HepG2 (cell line): Measurements from ENCODE around the gene NPC2. TPM values are rescaled to one million over a fixed set of nuclear protein-coding genes. Genes with fewer than 3 reads are reported as not detected.

ENCODE experiments used
- ATF1 ChIP-seq: IDR thresholded peaks from 2 replicates; pipeline ENCODE4 v1.6.1; 2016; ENCODE audit warnings: mild to moderate bottlenecking, control low read depth
- ATM ChIP-seq: fragments of 450-650 bp; IDR thresholded peaks from 2 replicates; pipeline ENCODE4 v1.7.1; 2017; ENCODE audit warnings: mild to moderate bottlenecking, borderline replicate concordance
- BORCS8-MEF2B ChIP-seq: sonication (generic); formaldehyde crosslinking; IDR thresholded peaks from 2 replicates; pipeline ENCODE4 v1.8.0; 2022; ENCODE audit warnings: mild to moderate bottlenecking, missing genetic modification reagents
- CHCHD3 ChIP-seq: sonication (generic); formaldehyde crosslinking; IDR thresholded peaks from 2 replicates; pipeline ENCODE4 v1.8.0; 2022; ENCODE audit warnings: mild to moderate bottlenecking, missing genetic modification reagents, moderate library complexity
- FOXM1 ChIP-seq: sonication (generic); formaldehyde crosslinking; IDR thresholded peaks from 2 replicates; pipeline ENCODE4 v1.5.0; 2020; ENCODE audit warnings: missing genetic modification reagents
- HBP1 ChIP-seq: IDR thresholded peaks from 2 replicates; pipeline ENCODE4 v1.6.1; 2016; ENCODE audit warnings: low read depth, control low read depth
- KDM4B ChIP-seq: sonication (generic); formaldehyde crosslinking; IDR thresholded peaks from 2 replicates; pipeline ENCODE4 v1.4.0; 2020; ENCODE audit warnings: missing genetic modification reagents
- NAIF1 ChIP-seq: sonication (generic); formaldehyde crosslinking; IDR thresholded peaks from 2 replicates; pipeline ENCODE4 v1.5.0; 2020; ENCODE audit warnings: mild to moderate bottlenecking, missing genetic modification reagents, borderline replicate concordance
- NCOA5 ChIP-seq: sonication (generic); formaldehyde crosslinking; IDR thresholded peaks from 2 replicates; pipeline ENCODE4 v1.4.0; 2020; ENCODE audit warnings: missing genetic modification reagents
- NFYC ChIP-seq: IDR thresholded peaks from 2 replicates; pipeline ENCODE4 v1.6.1; 2016; ENCODE audit warnings: missing genetic modification reagents, missing compliant biosample characterization
- SIN3B ChIP-seq: fragments of 150-350 bp; IDR thresholded peaks from 2 replicates; pipeline ENCODE4 v1.6.1; 2014; ENCODE audit warnings: low read length
- TOPORS ChIP-seq: sonication (generic); formaldehyde crosslinking; IDR thresholded peaks from 2 replicates; pipeline ENCODE4 v1.8.0; 2023; ENCODE audit warnings: mild to moderate bottlenecking, missing genetic modification reagents
- ZBTB2 ChIP-seq: sonication (generic); formaldehyde crosslinking; IDR thresholded peaks from 2 replicates; pipeline ENCODE4 v1.8.0; 2022; ENCODE audit warnings: low read depth, missing genetic modification reagents
- ZNF12 ChIP-seq: sonication (generic); formaldehyde crosslinking; IDR thresholded peaks from 2 replicates; pipeline ENCODE4 v1.5.0; 2020; ENCODE audit warnings: missing genetic modification reagents
- ZNF143 ChIP-seq: sonication (generic); formaldehyde crosslinking; IDR thresholded peaks from 2 replicates; pipeline ENCODE4 v1.4.0; 2020; ENCODE audit warnings: missing genetic modification reagents
- polyA plus RNA-seq, 8 experiments: library from polyadenylated mRNA; depleted of rRNA in 3 of 8; stranded (reverse) in 7 of 8; unstranded in 1 of 8; fragments of >200 nt; fragmentation: Illumina TruSeq in 4 of 8; extraction: Trizol in 4 of 8; gene quantifications; 2 replicates each; pipeline versions ENCODE4 v1.2.1 to v1.2.3, GENCODE V29; 2011 to 2016; ENCODE audit warnings: low read depth in 4 of 8, missing spikeins in 1 of 8, mixed read lengths in 1 of 8; ENCODE audit not compliant: insufficient read depth in 1 of 8
- total RNA-seq, 5 experiments: library from RNA; depleted of rRNA; stranded (reverse); fragments of >200 nt; fragmentation: Illumina TruSeq; extraction: Trizol; gene quantifications; 2 replicates each; pipeline ENCODE4 v1.2.3, GENCODE V29; 2016; ENCODE audit warnings: low read depth in 1 of 5
- TF ChIP-seq, protein P1 (sequence below): sonication (generic); formaldehyde crosslinking; IDR thresholded peaks from 2 replicates; pipeline ENCODE4 v1.8.0; 2022; ENCODE audit warnings: mild to moderate bottlenecking, missing genetic modification reagents, moderate library complexity
- TF ChIP-seq, protein P2 (sequence below): sonication (generic); formaldehyde crosslinking; conservative IDR thresholded peaks from 2 replicates; pipeline ENCODE4 v1.4.0; 2020; ENCODE audit warnings: missing genetic modification reagents
- TF ChIP-seq, protein P3 (sequence below): sonication (generic); formaldehyde crosslinking; IDR thresholded peaks from 2 replicates; pipeline ENCODE4 v1.4.0; 2020; ENCODE audit warnings: low read depth, mild to moderate bottlenecking, missing genetic modification reagents
- TF ChIP-seq, protein P4 (sequence below): sonication (generic); formaldehyde crosslinking; IDR thresholded peaks from 2 replicates; pipeline ENCODE4; 2020; ENCODE audit warnings: missing genetic modification reagents, mild to moderate bottlenecking, borderline replicate concordance

NPC2 gene
- total and polyA plus RNA-seq, 2 of the 13 experiments (the other 11 are each of a cell fraction or from before 2014, with no cell fraction given), result 132 to 164 TPM

- TF ChIP-seq ZBTB2 (CRISPR knock-in tag), result no peak
- TF ChIP-seq NCOA5 (CRISPR knock-in tag), result no peak
- no peak for TF ChIP-seq ZNF12
- TF ChIP-seq, protein P1, sequence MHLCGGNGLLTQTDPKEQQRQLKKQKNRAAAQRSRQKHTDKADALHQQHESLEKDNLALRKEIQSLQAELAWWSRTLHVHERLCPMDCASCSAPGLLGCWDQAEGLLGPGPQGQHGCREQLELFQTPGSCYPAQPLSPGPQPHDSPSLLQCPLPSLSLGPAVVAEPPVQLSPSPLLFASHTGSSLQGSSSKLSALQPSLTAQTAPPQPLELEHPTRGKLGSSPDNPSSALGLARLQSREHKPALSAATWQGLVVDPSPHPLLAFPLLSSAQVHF (CRISPR knock-in tag), result no peak
- TF ChIP-seq HBP1 (CRISPR knock-in tag), result 0 out of 2 replicates have a peak, but pooled peaks have one; percentile 23
- TF ChIP-seq BORCS8-MEF2B, result peak; percentile 64
- TF ChIP-seq, protein P2, sequence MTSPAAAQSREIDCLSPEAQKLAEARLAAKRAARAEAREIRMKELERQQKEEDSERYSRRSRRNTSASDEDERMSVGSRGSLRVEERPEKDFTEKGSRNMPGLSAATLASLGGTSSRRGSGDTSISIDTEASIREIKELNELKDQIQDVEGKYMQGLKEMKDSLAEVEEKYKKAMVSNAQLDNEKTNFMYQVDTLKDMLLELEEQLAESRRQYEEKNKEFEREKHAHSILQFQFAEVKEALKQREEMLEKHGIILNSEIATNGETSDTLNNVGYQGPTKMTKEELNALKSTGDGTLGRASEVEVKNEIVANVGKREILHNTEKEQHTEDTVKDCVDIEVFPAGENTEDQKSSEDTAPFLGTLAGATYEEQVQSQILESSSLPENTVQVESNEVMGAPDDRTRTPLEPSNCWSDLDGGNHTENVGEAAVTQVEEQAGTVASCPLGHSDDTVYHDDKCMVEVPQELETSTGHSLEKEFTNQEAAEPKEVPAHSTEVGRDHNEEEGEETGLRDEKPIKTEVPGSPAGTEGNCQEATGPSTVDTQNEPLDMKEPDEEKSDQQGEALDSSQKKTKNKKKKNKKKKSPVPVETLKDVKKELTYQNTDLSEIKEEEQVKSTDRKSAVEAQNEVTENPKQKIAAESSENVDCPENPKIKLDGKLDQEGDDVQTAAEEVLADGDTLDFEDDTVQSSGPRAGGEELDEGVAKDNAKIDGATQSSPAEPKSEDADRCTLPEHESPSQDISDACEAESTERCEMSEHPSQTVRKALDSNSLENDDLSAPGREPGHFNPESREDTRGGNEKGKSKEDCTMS (CRISPR knock-in tag), result no peak
- no peak for TF ChIP-seq CHCHD3 (CRISPR knock-in tag)
- no peak for TF ChIP-seq TOPORS (CRISPR knock-in tag)
- peak; percentile 91 for TF ChIP-seq NFYC (CRISPR knock-in tag)
- TF ChIP-seq ATM, result no peak
- TF ChIP-seq KDM4B (CRISPR knock-in tag), result 0 out of 2 replicates have a peak, but pooled peaks have one; percentile 26
- TF ChIP-seq NAIF1, result peak; percentile 71
- TF ChIP-seq, protein P3, sequence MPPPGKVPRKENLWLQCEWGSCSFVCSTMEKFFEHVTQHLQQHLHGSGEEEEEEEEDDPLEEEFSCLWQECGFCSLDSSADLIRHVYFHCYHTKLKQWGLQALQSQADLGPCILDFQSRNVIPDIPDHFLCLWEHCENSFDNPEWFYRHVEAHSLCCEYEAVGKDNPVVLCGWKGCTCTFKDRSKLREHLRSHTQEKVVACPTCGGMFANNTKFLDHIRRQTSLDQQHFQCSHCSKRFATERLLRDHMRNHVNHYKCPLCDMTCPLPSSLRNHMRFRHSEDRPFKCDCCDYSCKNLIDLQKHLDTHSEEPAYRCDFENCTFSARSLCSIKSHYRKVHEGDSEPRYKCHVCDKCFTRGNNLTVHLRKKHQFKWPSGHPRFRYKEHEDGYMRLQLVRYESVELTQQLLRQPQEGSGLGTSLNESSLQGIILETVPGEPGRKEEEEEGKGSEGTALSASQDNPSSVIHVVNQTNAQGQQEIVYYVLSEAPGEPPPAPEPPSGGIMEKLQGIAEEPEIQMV (CRISPR knock-in tag), result no peak; the same call in 1 of the 2 replicates
- no peak for TF ChIP-seq ZNF143 (CRISPR knock-in tag)
- TF ChIP-seq, protein P4, sequence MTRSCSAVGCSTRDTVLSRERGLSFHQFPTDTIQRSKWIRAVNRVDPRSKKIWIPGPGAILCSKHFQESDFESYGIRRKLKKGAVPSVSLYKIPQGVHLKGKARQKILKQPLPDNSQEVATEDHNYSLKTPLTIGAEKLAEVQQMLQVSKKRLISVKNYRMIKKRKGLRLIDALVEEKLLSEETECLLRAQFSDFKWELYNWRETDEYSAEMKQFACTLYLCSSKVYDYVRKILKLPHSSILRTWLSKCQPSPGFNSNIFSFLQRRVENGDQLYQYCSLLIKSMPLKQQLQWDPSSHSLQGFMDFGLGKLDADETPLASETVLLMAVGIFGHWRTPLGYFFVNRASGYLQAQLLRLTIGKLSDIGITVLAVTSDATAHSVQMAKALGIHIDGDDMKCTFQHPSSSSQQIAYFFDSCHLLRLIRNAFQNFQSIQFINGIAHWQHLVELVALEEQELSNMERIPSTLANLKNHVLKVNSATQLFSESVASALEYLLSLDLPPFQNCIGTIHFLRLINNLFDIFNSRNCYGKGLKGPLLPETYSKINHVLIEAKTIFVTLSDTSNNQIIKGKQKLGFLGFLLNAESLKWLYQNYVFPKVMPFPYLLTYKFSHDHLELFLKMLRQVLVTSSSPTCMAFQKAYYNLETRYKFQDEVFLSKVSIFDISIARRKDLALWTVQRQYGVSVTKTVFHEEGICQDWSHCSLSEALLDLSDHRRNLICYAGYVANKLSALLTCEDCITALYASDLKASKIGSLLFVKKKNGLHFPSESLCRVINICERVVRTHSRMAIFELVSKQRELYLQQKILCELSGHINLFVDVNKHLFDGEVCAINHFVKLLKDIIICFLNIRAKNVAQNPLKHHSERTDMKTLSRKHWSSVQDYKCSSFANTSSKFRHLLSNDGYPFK (CRISPR knock-in tag), result peak; percentile 65; the same call in 1 of the 2 replicates
- TF ChIP-seq ATF1, result no peak
- no peak for TF ChIP-seq FOXM1 (CRISPR knock-in tag)
- TF ChIP-seq SIN3B, result no peak
Observed at GRCh38 chr14:74493343-74494261, 497 bp upstream of the NPC2 start, which contains the start of gene ISCA2 (continued).
